ENCODE measurements around the gene ELK1.
"Not testable (repeated sequence)": the region's sequence is repeated elsewhere in the genome, so short reads cannot be mapped to it uniquely, and the experiment has no call there.

Gene ELK1

DNA sequence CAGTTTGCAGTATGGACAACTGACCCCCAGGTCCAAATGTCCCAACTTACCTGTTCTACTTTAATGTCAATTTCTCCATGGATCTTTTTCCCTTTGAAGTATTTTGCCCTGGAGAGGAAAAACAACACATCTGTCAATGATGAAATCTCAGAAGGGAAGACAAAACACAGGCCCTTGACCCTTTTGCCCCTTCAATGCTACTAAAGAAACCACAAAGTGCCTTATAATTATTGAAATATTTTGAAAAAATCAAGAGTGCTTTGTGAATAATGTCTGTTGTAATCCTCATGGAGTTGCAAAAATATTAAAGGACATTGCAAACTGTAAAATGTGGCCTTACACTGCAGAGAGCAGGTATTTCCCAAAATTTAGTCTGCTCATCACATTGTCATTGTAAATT lies 43.3 kb downstream of the ELK1 start:
- no peak overlapping the region for H3K4me3 Mint-ChIP-seq
- H3K27ac Mint-ChIP-seq, result no peak overlapping the region
- TF ChIP-seq, protein P1, sequence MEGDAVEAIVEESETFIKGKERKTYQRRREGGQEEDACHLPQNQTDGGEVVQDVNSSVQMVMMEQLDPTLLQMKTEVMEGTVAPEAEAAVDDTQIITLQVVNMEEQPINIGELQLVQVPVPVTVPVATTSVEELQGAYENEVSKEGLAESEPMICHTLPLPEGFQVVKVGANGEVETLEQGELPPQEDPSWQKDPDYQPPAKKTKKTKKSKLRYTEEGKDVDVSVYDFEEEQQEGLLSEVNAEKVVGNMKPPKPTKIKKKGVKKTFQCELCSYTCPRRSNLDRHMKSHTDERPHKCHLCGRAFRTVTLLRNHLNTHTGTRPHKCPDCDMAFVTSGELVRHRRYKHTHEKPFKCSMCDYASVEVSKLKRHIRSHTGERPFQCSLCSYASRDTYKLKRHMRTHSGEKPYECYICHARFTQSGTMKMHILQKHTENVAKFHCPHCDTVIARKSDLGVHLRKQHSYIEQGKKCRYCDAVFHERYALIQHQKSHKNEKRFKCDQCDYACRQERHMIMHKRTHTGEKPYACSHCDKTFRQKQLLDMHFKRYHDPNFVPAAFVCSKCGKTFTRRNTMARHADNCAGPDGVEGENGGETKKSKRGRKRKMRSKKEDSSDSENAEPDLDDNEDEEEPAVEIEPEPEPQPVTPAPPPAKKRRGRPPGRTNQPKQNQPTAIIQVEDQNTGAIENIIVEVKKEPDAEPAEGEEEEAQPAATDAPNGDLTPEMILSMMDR (IDR thresholded peaks at IDR 0.05; ENCODE audit: unreplicated experiment in 3 of 3), result no peak
- H3K27me3 Mint-ChIP-seq (ENCODE audit: low read depth), result peaks cover 3% of the 10 kb centered on the region
- no peaks in the 10 kb centered on the region for H3K4me1 Mint-ChIP-seq
- H3K9me3 Mint-ChIP-seq, result peaks cover 13% of the 10 kb centered on the region
- H3K36me3 Mint-ChIP-seq (ENCODE audit: low read depth), result no peaks in the 10 kb centered on the region

DNA sequence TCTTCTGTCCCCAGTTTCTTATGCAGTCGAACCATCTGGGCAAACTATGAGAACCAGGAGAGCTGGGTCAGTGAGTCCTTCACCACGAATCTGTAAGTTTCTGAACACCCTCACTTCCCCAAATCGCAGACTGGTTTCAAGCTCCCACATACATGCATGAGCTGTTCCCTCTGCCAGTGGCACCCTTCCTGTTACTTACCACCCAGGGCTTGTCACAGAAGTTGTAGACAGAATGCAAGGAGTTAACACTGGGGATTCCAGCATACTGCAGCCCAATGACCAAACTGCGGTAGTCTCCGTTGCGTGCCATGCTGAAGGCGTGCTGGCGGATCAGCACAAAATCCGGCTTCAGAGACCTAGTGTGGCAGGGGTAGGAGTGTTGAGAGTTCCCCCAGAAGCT lies 45.3 kb downstream of the ELK1 start:
- Mint-ChIP-seq H3K4me3 (no peak overlapping the region), H3K36me3 (ENCODE audit: low read depth) (no peaks in the 10 kb centered on the region), H3K27ac (no peak overlapping the region), H3K9me3 (peaks cover 15% of the 10 kb centered on the region), H3K4me1 (no peaks in the 10 kb centered on the region), H3K27me3 (ENCODE audit: low read depth) (peaks cover 3% of the 10 kb centered on the region)
- TF ChIP-seq, protein P1 (IDR thresholded peaks at IDR 0.05; ENCODE audit: unreplicated experiment in 3 of 3), result no peak

DNA sequence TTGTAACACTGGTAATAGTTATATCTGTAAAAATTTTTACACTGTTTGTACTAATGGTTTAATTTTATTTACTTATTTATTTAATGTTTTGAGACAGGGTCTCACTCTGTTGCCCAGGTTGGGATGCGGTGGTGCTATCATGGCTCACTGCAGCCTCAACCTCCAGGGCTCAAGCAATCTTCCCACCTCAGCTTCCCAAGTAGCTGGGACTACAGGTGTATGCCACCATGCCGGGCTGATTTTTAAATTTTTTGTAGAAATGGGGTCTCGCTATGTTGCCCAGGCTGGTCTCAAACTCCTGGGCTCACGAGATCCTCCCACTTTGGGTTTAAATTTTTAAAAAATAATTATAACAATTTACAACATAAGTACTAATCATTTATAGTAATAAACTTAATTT lies 47.2 kb downstream of the ELK1 start:
- peaks cover 19% of the 10 kb centered on the region for H3K9me3 Mint-ChIP-seq
- not testable (repeated sequence) for H3K4me1 Mint-ChIP-seq; H3K27me3 Mint-ChIP-seq (ENCODE audit: low read depth); H3K4me3 Mint-ChIP-seq; H3K27ac Mint-ChIP-seq; H3K36me3 Mint-ChIP-seq (ENCODE audit: low read depth)

DNA sequence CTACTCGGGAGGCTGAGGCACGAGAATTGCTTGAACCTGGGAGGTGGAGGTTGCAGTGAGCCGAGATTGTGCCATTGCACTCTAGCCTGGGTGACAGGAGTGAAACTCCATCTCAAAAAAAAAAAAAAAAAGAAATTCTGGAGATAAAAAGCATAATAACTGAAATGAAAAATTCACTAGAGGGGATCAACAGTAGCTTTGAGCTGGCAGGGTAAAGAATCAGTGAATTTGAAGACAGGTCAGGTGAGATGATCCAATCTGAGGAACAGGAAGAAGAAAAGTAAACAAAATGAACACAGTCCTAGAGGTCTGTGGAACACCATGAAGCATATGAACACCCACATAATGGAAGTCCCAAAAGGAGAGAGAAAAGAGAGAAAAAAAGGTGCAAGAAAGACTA lies 53.1 kb downstream of the ELK1 start:
- H3K27me3 Mint-ChIP-seq (ENCODE audit: low read depth), result no peaks in the 10 kb centered on the region
- peaks cover 3% of the 10 kb centered on the region for H3K36me3 Mint-ChIP-seq (ENCODE audit: low read depth)
- H3K4me3 Mint-ChIP-seq, result no peak overlapping the region
- H3K4me1 Mint-ChIP-seq, result no peaks in the 10 kb centered on the region
- H3K27ac Mint-ChIP-seq, result no peak overlapping the region
- TF ChIP-seq, protein P1 (IDR thresholded peaks at IDR 0.05; ENCODE audit: unreplicated experiment in 3 of 3), result no peak
- H3K9me3 Mint-ChIP-seq, result peaks cover 36% of the 10 kb centered on the region

DNA sequence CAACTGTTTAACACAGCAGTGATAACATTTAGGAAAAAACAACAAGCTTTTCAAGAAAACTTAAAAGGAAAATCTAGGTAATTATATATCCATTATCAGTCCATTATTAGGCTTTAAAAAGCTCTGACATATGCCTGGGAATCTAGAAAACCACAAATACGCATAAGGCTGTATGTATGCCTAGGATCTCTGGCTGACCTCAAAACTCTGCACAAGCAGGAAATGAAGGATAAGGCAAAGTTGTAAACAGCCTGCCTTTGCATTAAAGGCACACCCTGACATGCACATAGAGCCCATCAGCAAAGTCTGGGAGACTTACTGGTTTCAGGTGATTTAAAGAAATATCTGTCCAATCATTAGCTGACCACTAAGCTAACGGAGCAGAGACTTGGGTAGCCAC lies 54.1 kb downstream of the ELK1 start:
- H3K36me3 Mint-ChIP-seq (ENCODE audit: low read depth), result peaks cover 3% of the 10 kb centered on the region
- H3K27ac Mint-ChIP-seq, result peak overlapping the region in 2 of 3 experiments; percentile 43 to 70

DNA sequence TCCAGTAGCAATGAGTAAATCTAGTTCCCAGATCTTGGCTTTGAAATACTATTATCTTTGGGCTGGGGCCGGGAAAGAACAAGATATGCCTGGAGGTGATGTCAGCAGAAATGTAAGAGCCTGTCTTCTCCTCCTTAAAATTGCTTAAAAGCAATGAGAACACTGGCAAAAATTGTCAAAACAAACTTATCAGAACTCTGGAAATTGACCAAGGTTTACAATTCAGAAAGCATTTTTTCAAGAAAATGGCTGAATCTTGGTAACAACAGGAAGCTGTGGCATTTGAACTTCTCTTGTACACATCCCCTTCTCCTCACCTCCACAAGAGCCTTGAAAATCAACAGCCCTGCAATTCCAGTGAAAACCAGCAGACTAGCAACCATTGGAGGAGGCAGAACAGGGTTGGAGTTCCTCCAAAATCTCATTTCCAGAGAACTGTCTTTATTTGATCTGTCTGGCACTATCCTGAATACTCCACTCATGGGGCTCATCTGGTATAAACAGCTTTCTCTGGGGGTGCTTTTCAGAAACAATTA lies 54.6 kb downstream of the ELK1 start:
- no peaks in the 10 kb centered on the region for H3K27me3 Mint-ChIP-seq (ENCODE audit: low read depth)
- peak overlapping the region in 2 of 3 experiments; percentile 43 to 70 for H3K27ac Mint-ChIP-seq
- H3K9me3 Mint-ChIP-seq, result peaks cover 29% of the 10 kb centered on the region
- no peaks in the 10 kb centered on the region for H3K4me1 Mint-ChIP-seq
- peaks cover 3% of the 10 kb centered on the region for H3K36me3 Mint-ChIP-seq (ENCODE audit: low read depth)
- no peak overlapping the region for H3K4me3 Mint-ChIP-seq
- TF ChIP-seq, protein P1 (IDR thresholded peaks at IDR 0.05; ENCODE audit: unreplicated experiment in 3 of 3), result no peak

More for the DNA sequence above, 54.1 kb downstream of the ELK1 start:
- H3K27me3 Mint-ChIP-seq (ENCODE audit: low read depth), result no peaks in the 10 kb centered on the region
- H3K9me3 Mint-ChIP-seq, result peaks cover 32% of the 10 kb centered on the region
- no peaks in the 10 kb centered on the region for H3K4me1 Mint-ChIP-seq
- TF ChIP-seq, protein P1 (IDR thresholded peaks at IDR 0.05; ENCODE audit: unreplicated experiment in 3 of 3), result no peak
- H3K4me3 Mint-ChIP-seq, result no peak overlapping the region
